Activated CD4-positive, alpha-beta T cell treated with anti-CD3 and anti-CD28 coated beads, Interleukin-2, amount 10 ng/mL, durations not matched to agents 24 days and 14 days (primary cell): ENCODE data around the gene TRABD2B. TPM values are rescaled to one million over a fixed set of nuclear protein-coding genes. Genes with fewer than 3 reads are reported as not detected.

Experiments used
- DNase-seq: peaks from one replicate; pipeline ENCODE4 v3.0.0; 2022
- H3K27ac Mint-ChIP-seq: one replicate; pipeline ENCODE4 v1.8.0; 2022; ENCODE audit warnings: mild to moderate bottlenecking, mixed read lengths
- H3K27me3 Mint-ChIP-seq: one replicate; pipeline ENCODE4 v1.8.0; 2022; ENCODE audit warnings: mixed read lengths
- H3K36me3 Mint-ChIP-seq: one replicate; pipeline ENCODE4 v1.8.0; 2022; ENCODE audit warnings: low read depth, mild to moderate bottlenecking, mixed read lengths
- H3K4me1 Mint-ChIP-seq: one replicate; pipeline ENCODE4 v1.8.0; 2021; ENCODE audit warnings: mixed read lengths
- H3K4me3 Mint-ChIP-seq: one replicate; pipeline ENCODE4 v1.8.0; 2022; ENCODE audit warnings: mild to moderate bottlenecking, moderate library complexity, mixed read lengths
- H3K9me3 Mint-ChIP-seq: one replicate; pipeline ENCODE4 v1.8.0; 2021; ENCODE audit warnings: mixed read lengths
- intact Hi-C: fragments of 100-400 bp; cut with micrococcal nuclease; formaldehyde crosslinking; loops from one replicate; pipeline ENCODE4 v1.15.1; 2023
- total RNA-seq: library from RNA; stranded (reverse); gene quantifications from 2 replicates; pipeline ENCODE4 v1.2.3, GENCODE V29; 2022

The TRABD2B gene
- total RNA-seq, 1 donor from 2014 or later: not detected

DNA sequence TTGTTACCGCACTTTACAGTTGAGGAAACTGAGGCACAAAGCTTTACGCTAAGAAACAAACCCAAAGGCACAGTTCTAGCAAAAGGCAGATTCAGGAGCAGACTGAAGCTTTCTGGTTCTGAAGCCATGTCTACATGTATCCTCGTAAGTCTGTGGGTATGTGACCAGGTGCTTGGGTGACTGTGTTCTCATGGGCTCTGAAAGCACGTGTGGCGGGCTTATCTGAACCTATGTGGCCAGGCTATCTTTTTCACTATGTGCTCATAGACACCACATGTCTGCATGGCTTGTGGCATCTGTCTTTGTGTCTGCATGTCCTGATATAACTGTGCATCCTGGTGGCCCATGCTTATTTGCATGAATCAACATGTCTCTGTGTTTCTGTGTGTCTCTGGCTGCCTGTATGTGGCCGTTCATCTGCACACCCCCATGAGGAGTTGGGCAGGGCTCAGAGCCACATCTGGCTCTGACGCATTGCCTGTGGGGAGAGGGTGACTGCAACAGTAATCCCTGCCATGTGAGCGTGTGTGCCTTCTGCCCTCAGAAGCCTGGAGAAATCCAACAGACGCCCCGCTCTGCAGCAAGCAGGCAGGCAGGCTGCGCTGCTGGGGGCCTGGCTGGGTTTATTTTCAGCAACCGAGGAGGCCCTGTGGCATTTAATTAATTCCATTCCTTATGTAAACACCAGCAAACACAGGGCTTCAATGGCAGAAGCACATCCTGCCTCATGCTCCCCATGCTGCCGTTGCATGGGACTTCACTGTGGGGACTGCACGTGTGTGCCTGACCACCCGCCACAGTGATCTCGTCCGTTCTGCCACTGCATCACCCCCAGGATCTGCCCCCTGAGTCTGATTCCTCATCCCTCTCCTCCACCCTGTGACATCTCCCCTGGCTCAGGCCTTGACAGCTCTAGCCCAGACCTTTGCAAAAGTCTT is 115.4 kb downstream of the TRABD2B start:
- intact Hi-C loops: no loop called here
- H3K27me3 Mint-ChIP-seq: peaks cover 3% of the 10 kb centered on the region
- no peaks in the 10 kb centered on the region for H3K36me3 Mint-ChIP-seq
- H3K4me1 Mint-ChIP-seq: no peaks in the 10 kb centered on the region
- no peaks in the 10 kb centered on the region for H3K9me3 Mint-ChIP-seq
- no peak for DNase-seq
- no peak overlapping the region for H3K4me3 Mint-ChIP-seq
- H3K27ac Mint-ChIP-seq: no peak overlapping the region

DNA sequence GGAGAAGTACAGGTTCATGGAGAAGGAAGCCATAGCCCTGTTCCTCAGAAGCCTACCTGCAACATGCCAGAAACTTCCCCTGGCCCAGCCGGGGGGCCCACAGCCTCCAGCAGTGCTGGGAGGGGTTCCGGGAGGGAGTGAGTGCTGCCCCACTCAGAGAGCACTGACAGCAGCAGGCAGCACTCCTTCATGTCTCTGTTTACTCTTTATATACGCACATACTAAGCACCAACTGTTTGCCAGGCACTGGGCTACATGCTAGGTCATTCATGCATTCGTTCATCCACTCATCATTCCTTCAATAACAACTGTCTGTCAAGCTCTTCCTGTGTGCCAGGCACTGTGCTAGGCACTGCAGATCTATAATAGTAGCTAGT is 120.6 kb downstream of the TRABD2B start:
- H3K27me3 Mint-ChIP-seq: no peaks in the 10 kb centered on the region
- no peaks in the 10 kb centered on the region for H3K9me3 Mint-ChIP-seq
- no peak for DNase-seq
- no peak overlapping the region for H3K4me3 Mint-ChIP-seq
- no peaks in the 10 kb centered on the region for H3K36me3 Mint-ChIP-seq
- intact Hi-C loops: no loop called here
- H3K4me1 Mint-ChIP-seq: no peaks in the 10 kb centered on the region
- H3K27ac Mint-ChIP-seq: no peak overlapping the region

GRCh38 chr1:47875831-47876586 is 121.2 kb downstream of the TRABD2B start:
- no peaks in the 10 kb centered on the region for H3K27me3 Mint-ChIP-seq
- H3K36me3 Mint-ChIP-seq: no peaks in the 10 kb centered on the region
- H3K4me3 Mint-ChIP-seq: no peak overlapping the region
- intact Hi-C loops: no loop called here
- DNase-seq: no peak
- H3K4me1 Mint-ChIP-seq: no peaks in the 10 kb centered on the region
- H3K27ac Mint-ChIP-seq: no peak overlapping the region
- no peaks in the 10 kb centered on the region for H3K9me3 Mint-ChIP-seq

GRCh38 chr1:47875036-47875435 is 122.1 kb downstream of the TRABD2B start:
- Mint-ChIP-seq H3K36me3 (no peaks in the 10 kb centered on the region), H3K27me3 (no peaks in the 10 kb centered on the region), H3K4me1 (no peaks in the 10 kb centered on the region), H3K4me3 (no peak overlapping the region), H3K27ac (no peak overlapping the region), H3K9me3 (no peaks in the 10 kb centered on the region)
- DNase-seq: no peak
- intact Hi-C loops: no loop called here

DNA sequence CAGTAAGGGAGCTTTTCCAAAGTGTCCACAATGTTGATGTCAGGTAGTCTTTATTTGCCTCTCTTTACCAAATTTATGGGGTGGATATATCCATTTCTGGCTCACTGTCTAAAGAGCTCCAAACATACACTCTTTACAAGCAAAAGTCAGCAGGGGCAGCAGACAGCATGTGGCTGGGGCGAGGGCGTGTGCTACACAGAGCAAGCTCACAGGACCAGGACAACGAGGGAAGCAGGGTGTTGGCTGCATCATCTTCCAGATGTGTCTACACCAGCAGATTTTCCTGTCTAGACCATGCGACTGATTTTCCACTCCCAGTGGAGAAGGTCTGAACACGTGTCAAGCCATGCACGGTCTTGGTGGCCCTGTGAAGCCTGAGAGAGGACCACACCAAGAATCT is 123.8 kb downstream of the TRABD2B start:
- H3K27ac Mint-ChIP-seq: no peak overlapping the region
- no peaks in the 10 kb centered on the region for H3K27me3 Mint-ChIP-seq
- H3K36me3 Mint-ChIP-seq: no peaks in the 10 kb centered on the region
- no peaks in the 10 kb centered on the region for H3K4me1 Mint-ChIP-seq
- intact Hi-C loops: no loop called here
- no peak overlapping the region for H3K4me3 Mint-ChIP-seq
- no peak for DNase-seq
- H3K9me3 Mint-ChIP-seq: no peaks in the 10 kb centered on the region

GRCh38 chr1:47872886-47873285 is 124.3 kb downstream of the TRABD2B start:
- H3K4me1 Mint-ChIP-seq: no peaks in the 10 kb centered on the region
- no peak for DNase-seq
- H3K27ac Mint-ChIP-seq: no peak overlapping the region
- H3K27me3 Mint-ChIP-seq: no peaks in the 10 kb centered on the region
- H3K4me3 Mint-ChIP-seq: no peak overlapping the region
- intact Hi-C loops: no loop called here
- H3K9me3 Mint-ChIP-seq: no peaks in the 10 kb centered on the region
- no peaks in the 10 kb centered on the region for H3K36me3 Mint-ChIP-seq

DNA sequence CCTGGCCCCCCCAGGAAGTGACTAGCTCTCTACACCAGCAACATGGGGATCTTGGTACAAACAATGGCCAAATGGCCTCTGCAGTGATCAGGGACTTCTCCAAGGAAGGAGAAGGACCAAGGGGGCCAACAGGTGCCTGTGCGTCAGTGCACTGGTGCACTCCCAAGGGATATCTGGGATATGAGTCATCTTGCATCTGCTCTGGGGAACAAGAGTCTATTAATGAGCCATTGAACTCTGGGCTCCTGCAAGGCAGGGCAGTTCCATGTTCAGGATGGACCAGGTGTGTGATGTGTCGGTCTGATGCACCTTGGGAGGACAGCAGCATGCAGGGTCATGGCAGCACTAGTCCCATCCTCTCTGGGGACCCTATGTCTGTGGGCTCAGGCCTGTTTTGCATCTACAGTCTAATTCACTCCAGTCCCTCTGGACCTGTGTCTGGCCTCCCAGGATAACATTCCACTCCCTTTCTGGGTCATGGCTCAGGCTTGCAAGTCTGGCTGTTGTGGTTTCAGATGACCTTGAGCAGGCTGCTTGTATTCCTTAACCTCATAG is 125.3 kb downstream of the TRABD2B start:
- Mint-ChIP-seq H3K9me3 (no peaks in the 10 kb centered on the region), H3K27me3 (no peaks in the 10 kb centered on the region), H3K4me3 (no peak overlapping the region), H3K4me1 (no peaks in the 10 kb centered on the region), H3K36me3 (no peaks in the 10 kb centered on the region), H3K27ac (no peak overlapping the region)
- no peak for DNase-seq
- intact Hi-C loops: no loop called here

- H3K27me3 Mint-ChIP-seq: no peaks in the 10 kb centered on the region
- H3K4me1 Mint-ChIP-seq: no peaks in the 10 kb centered on the region
- H3K27ac Mint-ChIP-seq: no peak overlapping the region
- H3K36me3 Mint-ChIP-seq: no peaks in the 10 kb centered on the region
- no peaks in the 10 kb centered on the region for H3K9me3 Mint-ChIP-seq
- no peak for DNase-seq
- no peak overlapping the region for H3K4me3 Mint-ChIP-seq
- intact Hi-C loops: no loop called here
Observed at GRCh38 chr1:47870946-47871676, 126.1 kb downstream of the TRABD2B start.

DNA sequence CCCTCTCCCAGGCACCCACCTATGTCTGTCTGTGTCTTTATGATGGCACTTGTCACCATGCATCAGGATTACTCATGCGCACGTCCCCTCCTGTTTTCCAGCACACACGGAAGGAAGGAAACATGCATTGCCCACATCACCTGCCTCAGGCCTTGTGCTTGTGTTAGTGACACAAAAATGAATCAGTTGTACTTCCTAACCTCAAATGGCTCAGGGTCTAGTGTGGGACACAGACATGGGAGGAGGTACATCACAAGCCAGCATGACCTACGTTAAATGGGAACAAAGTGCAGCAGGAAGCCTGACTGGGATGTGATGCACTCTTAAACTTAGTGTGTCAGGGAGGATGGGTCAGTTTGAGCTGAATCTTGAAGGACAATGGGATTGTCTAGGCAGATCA is 126.7 kb downstream of the TRABD2B start:
- no peaks in the 10 kb centered on the region for H3K36me3 Mint-ChIP-seq
- no peak for DNase-seq
- intact Hi-C loops: no loop called here
- H3K4me1 Mint-ChIP-seq: no peaks in the 10 kb centered on the region
- H3K27me3 Mint-ChIP-seq: no peaks in the 10 kb centered on the region
- H3K9me3 Mint-ChIP-seq: no peaks in the 10 kb centered on the region
- no peak overlapping the region for H3K4me3 Mint-ChIP-seq
- H3K27ac Mint-ChIP-seq: no peak overlapping the region

- no peak for DNase-seq
- Mint-ChIP-seq H3K36me3 (no peaks in the 10 kb centered on the region), H3K27me3 (no peaks in the 10 kb centered on the region), H3K27ac (no peak overlapping the region), H3K4me1 (no peaks in the 10 kb centered on the region), H3K9me3 (no peaks in the 10 kb centered on the region), H3K4me3 (no peak overlapping the region)
- intact Hi-C loops: no loop called here
Observed at GRCh38 chr1:47868348-47868676, 128.9 kb downstream of the TRABD2B start.

DNA sequence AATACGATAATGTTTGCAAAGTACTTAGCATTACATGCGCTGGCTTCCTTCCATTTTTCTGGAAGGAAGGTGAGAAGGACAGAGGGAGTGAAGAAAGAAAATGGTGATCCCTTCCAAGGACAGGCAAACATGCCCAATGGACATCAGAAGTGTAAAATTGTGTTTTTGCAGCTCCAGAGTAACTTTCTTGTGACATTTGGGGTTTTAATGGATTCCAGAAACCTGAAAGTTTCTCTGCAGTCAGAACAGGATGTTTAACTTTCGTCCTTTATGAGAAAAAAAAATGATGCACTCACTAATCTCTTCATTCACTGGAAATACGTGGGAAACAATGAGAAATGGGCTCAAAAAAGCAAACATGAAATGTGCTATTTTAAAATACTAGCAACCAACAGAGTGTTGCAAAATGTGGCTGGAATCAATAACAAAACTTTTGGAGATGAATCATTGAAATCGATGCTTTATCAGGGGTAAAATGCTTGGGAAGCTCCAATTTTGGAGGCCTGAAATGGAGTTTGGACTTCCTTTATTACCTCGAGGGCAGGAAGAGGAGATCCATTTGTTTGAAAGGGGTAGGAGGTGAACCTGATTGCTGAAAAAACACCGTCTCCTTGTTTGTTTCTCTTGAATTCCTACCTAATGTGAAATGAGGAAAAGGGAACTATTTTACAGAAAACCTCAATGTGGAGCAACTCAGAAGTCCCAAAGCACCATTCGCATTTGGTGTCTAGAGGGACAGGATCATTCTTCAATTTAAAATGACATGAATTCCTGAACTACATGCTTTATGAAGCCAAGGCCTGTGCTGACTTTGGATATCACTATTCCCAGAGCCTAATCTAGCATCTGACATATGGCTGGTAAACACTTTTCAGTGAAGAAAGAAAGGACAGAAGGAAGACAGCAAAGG is 129.5 kb downstream of the TRABD2B start:
- intact Hi-C loops: no loop called here
- no peaks in the 10 kb centered on the region for H3K36me3 Mint-ChIP-seq
- no peak overlapping the region for H3K4me3 Mint-ChIP-seq
- H3K27ac Mint-ChIP-seq: no peak overlapping the region
- H3K27me3 Mint-ChIP-seq: peaks cover 4% of the 10 kb centered on the region
- H3K4me1 Mint-ChIP-seq: no peaks in the 10 kb centered on the region
- H3K9me3 Mint-ChIP-seq: no peaks in the 10 kb centered on the region
- DNase-seq: no peak

GRCh38 chr1:47866601-47867437 is 130.4 kb downstream of the TRABD2B start:
- no peaks in the 10 kb centered on the region for H3K4me1 Mint-ChIP-seq
- no peak overlapping the region for H3K27ac Mint-ChIP-seq
- H3K36me3 Mint-ChIP-seq: no peaks in the 10 kb centered on the region
- no peaks in the 10 kb centered on the region for H3K9me3 Mint-ChIP-seq
- intact Hi-C loops: no loop called here
- DNase-seq: no peak
- no peak overlapping the region for H3K4me3 Mint-ChIP-seq
- H3K27me3 Mint-ChIP-seq: peaks cover 6% of the 10 kb centered on the region
